OCI-LY1 (cell line): ENCODE results near the gene POLR2I.

Experiments used
- H2AFZ ChIP-seq: fragments of 200-600 bp; sonication (generic), shearing (Covaris generic); 2 replicates; pipeline ENCODE4 v1.6.0; 2014; ENCODE audit warnings: antibody characterized with exemption, mild to moderate bottlenecking, low read length
- H3F3A ChIP-seq: fragments of 200-600 bp; sonication (generic), shearing (Covaris generic); 2 replicates; pipeline ENCODE4 v1.6.0; 2014; ENCODE audit warnings: mild to moderate bottlenecking, antibody characterized with exemption, low read length, moderate library complexity; ENCODE audit not compliant: insufficient read depth
- H3K27ac ChIP-seq: fragments of 200-600 bp; sonication (generic); 2 replicates; pipeline ENCODE4 v1.5.1; 2014; ENCODE audit warnings: low read length, mixed run types, mild to moderate bottlenecking, low read depth; ENCODE audit not compliant: poor library complexity, severe bottlenecking
- H3K27me3 ChIP-seq: fragments of 200-600 bp; sonication (generic); 2 replicates; pipeline ENCODE4 v1.6.0; 2014; ENCODE audit warnings: antibody characterized with exemption, mild to moderate bottlenecking, low read length, moderate library complexity; ENCODE audit not compliant: insufficient read depth
- H3K36me3 ChIP-seq: fragments of 200-600 bp; sonication (generic); 2 replicates; pipeline ENCODE4 v1.6.1; 2014; ENCODE audit warnings: mild to moderate bottlenecking, antibody characterized with exemption, low read length, moderate library complexity, mixed read lengths; ENCODE audit not compliant: insufficient read depth
- H3K4me1 ChIP-seq: fragments of 200-600 bp; sonication (generic); 2 replicates; pipeline ENCODE4 v1.5.1; 2014; ENCODE audit warnings: mild to moderate bottlenecking, low read length, moderate library complexity; ENCODE audit not compliant: insufficient read depth, severe bottlenecking
- H3K4me2 ChIP-seq: fragments of 200-600 bp; sonication (generic), shearing (Covaris generic); 2 replicates; pipeline ENCODE4 v1.6.1; 2014; ENCODE audit warnings: low read length
- H3K4me3 ChIP-seq: fragments of 200-600 bp; sonication (generic); 2 replicates; pipeline ENCODE4 v1.5.1; 2014; ENCODE audit warnings: low read length, low read depth, mild to moderate bottlenecking, mixed read lengths; ENCODE audit not compliant: poor library complexity, severe bottlenecking
- H3K79me2 ChIP-seq: fragments of 200-600 bp; shearing (Covaris generic); 2 replicates; pipeline ENCODE4 v1.6.1; 2016; ENCODE audit warnings: mixed run types, low read length, mixed read lengths; ENCODE audit not compliant: insufficient read depth
- H3K9ac ChIP-seq: fragments of 200-600 bp; sonication (generic), shearing (Covaris generic); 2 replicates; pipeline ENCODE4 v1.6.1; 2014; ENCODE audit warnings: mild to moderate bottlenecking, low read length, mixed read lengths
- H3K9me2 ChIP-seq: fragments of 200-600 bp; sonication (generic), shearing (Covaris generic); 2 replicates; pipeline ENCODE4 v1.6.1; 2014; ENCODE audit warnings: low read depth, mild to moderate bottlenecking, low read length, mixed read lengths
- H3K9me3 ChIP-seq: fragments of 200-600 bp; shearing (Covaris generic); 2 replicates; pipeline ENCODE4 v1.6.1; 2014; ENCODE audit warnings: low read length, mixed read lengths
- H4K20me1 ChIP-seq: fragments of 200-600 bp; sonication (generic), shearing (Covaris generic); 2 replicates; pipeline ENCODE4 v1.6.0; 2016; ENCODE audit warnings: mild to moderate bottlenecking, low read length; ENCODE audit not compliant: insufficient read depth
- EZH2 ChIP-seq: fragments of 200-600 bp; sonication (generic), shearing (Covaris generic); IDR thresholded peaks from 2 replicates; pipeline ENCODE4 v1.8.0; 2017; ENCODE audit warnings: borderline replicate concordance, mixed run types, mild to moderate bottlenecking, antibody characterized with exemption, low read length, moderate library complexity, mixed read lengths
- TF ChIP-seq, protein P1 (sequence below): fragments of 200-600 bp; sonication (generic), shearing (Covaris generic); IDR thresholded peaks from 2 replicates; pipeline ENCODE4 v1.5.1; 2017; ENCODE audit warnings: mild to moderate bottlenecking, antibody characterized with exemption, low read length, moderate library complexity, mixed read lengths

Gene POLR2I

DNA sequence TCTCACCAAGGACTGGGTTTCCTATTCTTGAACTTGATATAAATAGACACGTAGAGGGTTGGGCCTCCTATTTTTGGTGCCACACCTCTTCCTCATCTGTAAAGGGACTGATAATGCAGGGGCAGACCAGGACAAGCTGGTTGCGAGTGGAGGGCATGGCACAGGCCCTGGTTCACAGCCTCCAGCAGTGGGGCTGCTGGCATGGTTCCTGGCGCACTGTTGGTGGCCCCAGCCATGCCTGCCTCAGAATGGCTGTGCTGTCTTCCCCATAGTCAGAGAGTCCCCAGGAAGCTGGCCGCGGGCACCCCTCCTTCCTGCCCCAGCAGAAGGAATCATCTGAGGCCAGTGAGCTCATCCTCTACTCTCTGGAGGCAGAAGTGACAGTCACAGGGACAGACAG is 14.2 kb downstream of the POLR2I start:
- Histone ChIP-seq H4K20me1 (no peaks in the 10 kb centered on the region), H3K4me1 (no peaks in the 10 kb centered on the region), H3K79me2 (no peaks in the 10 kb centered on the region), H3K27ac (no peak overlapping the region), H3K9me3 (no peaks in the 10 kb centered on the region), H3K27me3 (no peaks in the 10 kb centered on the region), H3K4me3 (no peak overlapping the region), H3K36me3 (peaks cover 88% of the 10 kb centered on the region), H3K9me2 (no peaks in the 10 kb centered on the region), H3F3A (no peaks in the 10 kb centered on the region), H3K4me2 (no peak overlapping the region), H2AFZ (no peak overlapping the region), H3K9ac (no peak overlapping the region)
- TF ChIP-seq EZH2, result no peak
- TF ChIP-seq, protein P1, sequence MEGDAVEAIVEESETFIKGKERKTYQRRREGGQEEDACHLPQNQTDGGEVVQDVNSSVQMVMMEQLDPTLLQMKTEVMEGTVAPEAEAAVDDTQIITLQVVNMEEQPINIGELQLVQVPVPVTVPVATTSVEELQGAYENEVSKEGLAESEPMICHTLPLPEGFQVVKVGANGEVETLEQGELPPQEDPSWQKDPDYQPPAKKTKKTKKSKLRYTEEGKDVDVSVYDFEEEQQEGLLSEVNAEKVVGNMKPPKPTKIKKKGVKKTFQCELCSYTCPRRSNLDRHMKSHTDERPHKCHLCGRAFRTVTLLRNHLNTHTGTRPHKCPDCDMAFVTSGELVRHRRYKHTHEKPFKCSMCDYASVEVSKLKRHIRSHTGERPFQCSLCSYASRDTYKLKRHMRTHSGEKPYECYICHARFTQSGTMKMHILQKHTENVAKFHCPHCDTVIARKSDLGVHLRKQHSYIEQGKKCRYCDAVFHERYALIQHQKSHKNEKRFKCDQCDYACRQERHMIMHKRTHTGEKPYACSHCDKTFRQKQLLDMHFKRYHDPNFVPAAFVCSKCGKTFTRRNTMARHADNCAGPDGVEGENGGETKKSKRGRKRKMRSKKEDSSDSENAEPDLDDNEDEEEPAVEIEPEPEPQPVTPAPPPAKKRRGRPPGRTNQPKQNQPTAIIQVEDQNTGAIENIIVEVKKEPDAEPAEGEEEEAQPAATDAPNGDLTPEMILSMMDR, result no peak

DNA sequence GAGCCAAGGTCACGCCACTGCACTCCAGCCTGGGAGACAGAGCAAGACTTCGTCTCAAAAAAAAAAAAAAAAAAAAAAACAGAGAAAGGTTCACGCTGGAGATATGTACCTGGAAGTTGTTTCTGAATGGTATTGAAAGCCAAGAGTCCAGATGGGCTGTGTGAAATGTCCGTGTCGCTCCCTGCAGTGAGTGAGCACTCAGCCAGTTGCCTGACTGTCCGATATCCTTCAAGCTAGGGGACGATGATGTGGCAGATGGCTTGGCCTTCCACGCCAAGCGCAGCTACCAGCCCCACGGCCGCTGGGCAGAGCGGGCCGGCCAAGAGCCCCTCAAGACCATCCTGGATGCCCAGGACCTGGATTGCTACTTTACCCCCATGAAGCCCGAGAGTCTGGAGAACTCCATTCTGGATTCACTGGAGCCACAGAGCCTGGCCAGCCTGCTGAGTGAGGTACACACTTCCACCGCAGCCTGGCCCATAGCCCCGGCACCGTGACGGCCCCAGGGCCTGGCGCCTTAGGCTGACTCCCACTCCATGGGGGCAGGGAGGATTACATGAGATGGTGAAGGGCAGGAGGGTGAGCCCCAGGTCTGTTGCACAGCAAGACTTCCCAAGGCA is 15.4 kb downstream of the POLR2I start:
- no peak overlapping the region for H3K27ac ChIP-seq
- H3K4me1 ChIP-seq, result no peaks in the 10 kb centered on the region
- H3K9ac ChIP-seq, result no peak overlapping the region
- no peaks in the 10 kb centered on the region for H3K9me3 ChIP-seq
- H3K27me3 ChIP-seq, result no peaks in the 10 kb centered on the region
- H3K4me3 ChIP-seq, result no peak overlapping the region
- H4K20me1 ChIP-seq, result no peaks in the 10 kb centered on the region
- no peaks in the 10 kb centered on the region for H3F3A ChIP-seq
- peaks cover 85% of the 10 kb centered on the region for H3K36me3 ChIP-seq
- no peaks in the 10 kb centered on the region for H3K9me2 ChIP-seq
- H2AFZ ChIP-seq, result no peak overlapping the region
- TF ChIP-seq, protein P1, result no peak
- TF ChIP-seq EZH2, result no peak
- H3K79me2 ChIP-seq, result no peaks in the 10 kb centered on the region
- H3K4me2 ChIP-seq, result no peak overlapping the region

DNA sequence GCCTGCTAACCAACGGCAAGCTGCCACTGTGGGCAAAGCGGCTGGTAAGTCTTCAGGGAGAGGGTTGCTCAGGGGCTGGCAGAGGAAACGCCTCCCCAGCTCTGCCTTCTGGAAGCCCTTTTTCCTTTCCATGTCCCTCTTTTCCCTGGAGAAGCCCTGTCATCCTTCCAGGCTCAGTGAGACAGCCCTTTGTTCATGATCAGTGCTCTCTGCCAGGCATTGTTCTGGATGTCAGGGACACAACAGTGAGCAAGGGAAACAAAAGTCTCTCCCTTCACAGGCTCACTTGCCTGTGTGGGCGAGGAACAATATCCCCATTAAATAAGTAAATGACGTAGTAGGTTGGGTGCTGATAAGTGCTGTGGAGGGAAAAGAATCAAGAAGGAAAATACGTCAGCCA is 17.6 kb downstream of the POLR2I start:
- Histone ChIP-seq H3F3A (no peaks in the 10 kb centered on the region), H3K27me3 (no peaks in the 10 kb centered on the region), H3K79me2 (no peaks in the 10 kb centered on the region), H3K27ac (no peak overlapping the region), H3K9ac (no peak overlapping the region), H3K9me2 (no peaks in the 10 kb centered on the region), H3K4me3 (no peak overlapping the region), H3K4me2 (no peak overlapping the region), H3K4me1 (no peaks in the 10 kb centered on the region), H3K9me3 (no peaks in the 10 kb centered on the region), H2AFZ (no peak overlapping the region), H4K20me1 (no peaks in the 10 kb centered on the region), H3K36me3 (peaks cover 85% of the 10 kb centered on the region)
- no peak for TF ChIP-seq EZH2
- TF ChIP-seq, protein P1, result no peak
